Ovary (tissue), 9 donors: Measurements from ENCODE around the gene RALB. TPM values are rescaled to one million over a fixed set of nuclear protein-coding genes. Genes with fewer than 3 reads are reported as not detected.

Source experiments
- DNase-seq, 5 donors: peaks; one replicate each; pipeline ENCODE4 v3.0.0-alpha.2; 2019 to 2020
- H3K27ac ChIP-seq, 2 donors: fragments of 200-600 bp; one replicate each; pipeline versions ENCODE4 v1.5.1 to v1.8.0; 2019 to 2022
- H3K27me3 ChIP-seq: fragments of 200-600 bp; one replicate; pipeline ENCODE4 v1.8.0; 2022
- H3K36me3 ChIP-seq: fragments of 200-600 bp; sonication (generic); one replicate; pipeline ENCODE4 v1.5.1; 2019
- H3K4me1 ChIP-seq: one replicate; pipeline ENCODE4 v1.8.1; 2013; ENCODE audit warnings: mild to moderate bottlenecking, moderate library complexity; ENCODE audit not compliant: insufficient read depth
- H3K4me3 ChIP-seq: fragments of 200-600 bp; sonication (generic); one replicate; pipeline ENCODE4 v1.5.1; 2017
- H3K9me3 ChIP-seq, 2 donors: fragments of 200-600 bp in 1 of 2; sonication (generic) in 1 of 2; one replicate each; pipeline versions ENCODE4 v1.5.1 to v1.8.1; 2013 to 2019; ENCODE audit warnings: mild to moderate bottlenecking in 1 of 2, moderate library complexity in 1 of 2
- CTCF ChIP-seq, 3 donors: fragments of 450-650 bp in 2 of 3; fragments of 200-600 bp in 1 of 3; IDR thresholded peaks; one replicate each; pipeline versions ENCODE4 v1.5.1 to v1.8.0; 2016 to 2022; ENCODE audit warnings: antibody characterized with exemption in 3 of 3, mild to moderate bottlenecking in 1 of 3
- EP300 ChIP-seq: sonication (generic); formaldehyde crosslinking; IDR thresholded peaks from one replicate; pipeline ENCODE4 v1.6.1; 2017; ENCODE audit warnings: antibody characterized with exemption
- POLR2A ChIP-seq: fragments of 450-650 bp; IDR thresholded peaks from one replicate; pipeline ENCODE4 v1.6.1; 2017; ENCODE audit warnings: antibody characterized with exemption, mild to moderate bottlenecking, moderate library complexity
- WGBS, 3 donors: extraction: QIAGEN DNeasy Blood & Tissue Kit in 1 of 3; methylation state at CpG; one replicate each; pipeline versions ENCODE4 v1.1.5 to v1.1.7; 2013 to 2017; 5-methylcytosine and 5-hydroxymethylcytosine counted together
- intact Hi-C, 4 donors: fragments of 100-400 bp; cut with DNase I; formaldehyde crosslinking; loops; one replicate each; pipeline versions ENCODE4 v1.11.0 to v1.15.1; 2022 to 2023
- polyA plus RNA-seq, 2 donors: library from polyadenylated mRNA; stranded (reverse); fragments of 200-250 nt in 1 of 2; fragments of 350-450 nt in 1 of 2; fragmentation: Illumina TruSeq in 1 of 2; extraction: RNeasy Lipid Tissue Mini Kit (QIAGEN cat#74804) in 1 of 2; gene quantifications; one replicate each; pipeline ENCODE4 v1.2.3, GENCODE V29; 2013 to 2014
- total RNA-seq, 7 donors: library from RNA; depleted of rRNA in 2 of 7; stranded (reverse); fragments of >200 nt in 2 of 7; fragmentation: NEBNext Ultra II Directional in 3 of 7; extraction: Animal tissue kit (Norgen Biotek cat#: 25700) in 3 of 7; gene quantifications; one replicate each; pipeline versions ENCODE4 v1.1.0 to v1.2.4, GENCODE V29; 2016 to 2023
- donor health status: DM: no; HTN: no; CAD: no; lungs with moderate emphysema.
- donor health status: DM: no; HTN: no; CAD: no.
- donor health status: Bipolar disorder and iron deficiency.
- donor health status: DM: yes; HTN: yes; CAD: no.
- donor health status: DM: no; HTN: no; CAD: no.
- donor health status: DM: yes; HTN: yes; CAD: no.

RALB gene
- total and polyA plus RNA-seq, 9 donors, result 18.2 to 92.7 (median 34.9) TPM

GRCh38 chr2:120321721-120322284 is 69.2 kb downstream of the RALB start:
- 89 to 93% (median 91%) methylated on average over 10 of the region's 10 CpGs for WGBS, 3 donors
- no peaks in the 10 kb centered on the region for H3K9me3 ChIP-seq
- H3K4me1 ChIP-seq, result no peaks in the 10 kb centered on the region
- no peaks in the 10 kb centered on the region for H3K27me3 ChIP-seq
- TF ChIP-seq CTCF (IDR thresholded peaks at IDR 0.05), result no peak
- TF ChIP-seq EP300, result no peak
- no peak for TF ChIP-seq POLR2A
- no peaks in the 10 kb centered on the region for H3K36me3 ChIP-seq
- H3K4me3 ChIP-seq, result no peak overlapping the region
- no peak for DNase-seq
- H3K27ac ChIP-seq, result no peak overlapping the region
- intact Hi-C loops, result no loop called here

GRCh38 chr2:120322329-120322728 is 69.7 kb downstream of the RALB start:
- DNase-seq, result no peak
- WGBS, 3 donors, result 92 to 97% (median 96%) methylated on average over 7 of the region's 7 CpGs
- Histone ChIP-seq H3K4me1 (no peaks in the 10 kb centered on the region), H3K27ac (no peak overlapping the region), H3K9me3 (no peaks in the 10 kb centered on the region), H3K4me3 (no peak overlapping the region), H3K36me3 (no peaks in the 10 kb centered on the region), H3K27me3 (no peaks in the 10 kb centered on the region)
- intact Hi-C loops, result no loop called here
- TF ChIP-seq POLR2A, result no peak
- no peak for TF ChIP-seq EP300
- TF ChIP-seq CTCF (IDR thresholded peaks at IDR 0.05), result no peak

GRCh38 chr2:120323214-120323613 is 70.6 kb downstream of the RALB start:
- WGBS, 3 donors, result 26 to 32% (median 27%) methylated on average over 10 of the region's 10 CpGs
- DNase-seq, result peak; percentile 48 to 77 (median 62)
- Histone ChIP-seq H3K9me3 (no peaks in the 10 kb centered on the region), H3K36me3 (no peaks in the 10 kb centered on the region), H3K4me1 (no peaks in the 10 kb centered on the region), H3K27ac (no peak overlapping the region), H3K27me3 (no peaks in the 10 kb centered on the region), H3K4me3 (no peak overlapping the region)
- intact Hi-C loops, result no loop called here
- TF ChIP-seq POLR2A, result no peak
- TF ChIP-seq EP300, result no peak
- TF ChIP-seq CTCF (IDR thresholded peaks at IDR 0.05), result no peak

GRCh38 chr2:120323807-120324399 is 71.3 kb downstream of the RALB start:
- H3K27ac ChIP-seq, result no peak overlapping the region
- TF ChIP-seq CTCF (IDR thresholded peaks at IDR 0.05), result no peak
- TF ChIP-seq EP300, result no peak
- TF ChIP-seq POLR2A, result no peak
- no peaks in the 10 kb centered on the region for H3K36me3 ChIP-seq
- no peaks in the 10 kb centered on the region for H3K9me3 ChIP-seq
- H3K27me3 ChIP-seq, result no peaks in the 10 kb centered on the region
- intact Hi-C loops, result no loop called here
- no peak for DNase-seq
- WGBS, 3 donors, result 73 to 79% (median 76%) methylated on average over 9 to 10 of the region's 10 CpGs
- no peak overlapping the region for H3K4me3 ChIP-seq
- no peaks in the 10 kb centered on the region for H3K4me1 ChIP-seq
